ENCODE data around the gene TSSC4.

The TSSC4 gene

GRCh38 chr11:2395856-2396255, 4.7 kb upstream of the TSSC4 start:
- no peak for DNase-seq
- in situ Hi-C loops (cut with MboI; ENCODE audit: low pct_unique_long_range_greater_than_20kb, low sequenced_read_pairs), result no loop called here

- no peak for DNase-seq
- in situ Hi-C loops (cut with MboI; ENCODE audit: low pct_unique_long_range_greater_than_20kb, low sequenced_read_pairs), result no loop called here
These were observed 4.1 kb upstream of the TSSC4 start for GRCh38 chr11:2396471-2396870.

GRCh38 chr11:2397005-2397404, 3.5 kb upstream of the TSSC4 start:
- in situ Hi-C loops (cut with MboI; ENCODE audit: low pct_unique_long_range_greater_than_20kb, low sequenced_read_pairs), result no loop called here
- no peak for DNase-seq

- DNase-seq, result no peak
- in situ Hi-C loops (cut with MboI; ENCODE audit: low pct_unique_long_range_greater_than_20kb, low sequenced_read_pairs), result no loop called here
These were observed 1.7 kb upstream of the TSSC4 start for GRCh38 chr11:2398664-2399355.

GRCh38 chr11:2399488-2400068, 972 bp upstream of the TSSC4 start:
- DNase-seq, result no peak
- in situ Hi-C loops (cut with MboI; ENCODE audit: low pct_unique_long_range_greater_than_20kb, low sequenced_read_pairs), result no loop called here

- in situ Hi-C loops (cut with MboI; ENCODE audit: low pct_unique_long_range_greater_than_20kb, low sequenced_read_pairs), result no loop called here
- no peak for DNase-seq
These were observed 349 bp downstream of the TSSC4 start for GRCh38 chr11:2400762-2401435.

- in situ Hi-C loops (cut with MboI; ENCODE audit: low pct_unique_long_range_greater_than_20kb, low sequenced_read_pairs), result no loop called here
- DNase-seq, result no peak
These were observed 960 bp downstream of the TSSC4 start for GRCh38 chr11:2401436-2401984.

- in situ Hi-C loops (cut with MboI; ENCODE audit: low pct_unique_long_range_greater_than_20kb, low sequenced_read_pairs), result no loop called here
These were observed 1.6 kb downstream of the TSSC4 start for GRCh38 chr11:2402106-2402505.

GRCh38 chr11:2402890-2403645, 2.5 kb downstream of the TSSC4 start:
- in situ Hi-C loops (cut with MboI; ENCODE audit: low pct_unique_long_range_greater_than_20kb, low sequenced_read_pairs), result no loop called here
- no peak for DNase-seq

More at GRCh38 chr11:2402106-2402505, 1.6 kb downstream of the TSSC4 start:
- no peak for DNase-seq

- in situ Hi-C loops (cut with MboI; ENCODE audit: low pct_unique_long_range_greater_than_20kb, low sequenced_read_pairs), result no loop called here
- DNase-seq, result no peak
These were observed 4.2 kb downstream of the TSSC4 start for GRCh38 chr11:2404735-2405196.

GRCh38 chr11:2406451-2406850, 5.9 kb downstream of the TSSC4 start:
- in situ Hi-C loops (cut with MboI; ENCODE audit: low pct_unique_long_range_greater_than_20kb, low sequenced_read_pairs), result no loop called here
- DNase-seq, result no peak

- DNase-seq, result no peak
- in situ Hi-C loops (cut with MboI; ENCODE audit: low pct_unique_long_range_greater_than_20kb, low sequenced_read_pairs), result no loop called here
These were observed 6.4 kb downstream of the TSSC4 start for GRCh38 chr11:2406878-2407410.

GRCh38 chr11:2408671-2409070, 8.1 kb downstream of the TSSC4 start:
- in situ Hi-C loops (cut with MboI; ENCODE audit: low pct_unique_long_range_greater_than_20kb, low sequenced_read_pairs), result no loop called here

GRCh38 chr11:2409126-2409525, 8.6 kb downstream of the TSSC4 start:
- DNase-seq, result no peak
- in situ Hi-C loops (cut with MboI; ENCODE audit: low pct_unique_long_range_greater_than_20kb, low sequenced_read_pairs), result no loop called here

More at GRCh38 chr11:2408671-2409070, 8.1 kb downstream of the TSSC4 start:
- no peak for DNase-seq

GRCh38 chr11:2409611-2410468, 9.3 kb downstream of the TSSC4 start:
- in situ Hi-C loops (cut with MboI; ENCODE audit: low pct_unique_long_range_greater_than_20kb, low sequenced_read_pairs), result loop anchor here (10.0 kb wide), 1 partner anchor 215 kb away; no protein-coding TSS in a partner anchor
- no peak for DNase-seq

GRCh38 chr11:2410616-2411015, 10.1 kb downstream of the TSSC4 start:
- in situ Hi-C loops (cut with MboI; ENCODE audit: low pct_unique_long_range_greater_than_20kb, low sequenced_read_pairs), result loop anchor here (10.0 kb wide), 1 partner anchor 216 kb away; no protein-coding TSS in a partner anchor
- no peak for DNase-seq

- in situ Hi-C loops (cut with MboI; ENCODE audit: low pct_unique_long_range_greater_than_20kb, low sequenced_read_pairs), result loop anchor here (10.0 kb wide), 1 partner anchor 217 kb away; no protein-coding TSS in a partner anchor
- no peak for DNase-seq
These were observed 11.1 kb downstream of the TSSC4 start for GRCh38 chr11:2411446-2412305.
